GM19193 (cell line): ENCODE measurements around the gene TRDMT1.

Experiments used
- POLR2A ChIP-seq: IDR thresholded peaks from 4 replicates; pipeline ENCODE4 v1.6.1; 2011; ENCODE audit not compliant: insufficient read depth, insufficient read length; ENCODE audit errors: extremely low read depth

The TRDMT1 gene

DNA sequence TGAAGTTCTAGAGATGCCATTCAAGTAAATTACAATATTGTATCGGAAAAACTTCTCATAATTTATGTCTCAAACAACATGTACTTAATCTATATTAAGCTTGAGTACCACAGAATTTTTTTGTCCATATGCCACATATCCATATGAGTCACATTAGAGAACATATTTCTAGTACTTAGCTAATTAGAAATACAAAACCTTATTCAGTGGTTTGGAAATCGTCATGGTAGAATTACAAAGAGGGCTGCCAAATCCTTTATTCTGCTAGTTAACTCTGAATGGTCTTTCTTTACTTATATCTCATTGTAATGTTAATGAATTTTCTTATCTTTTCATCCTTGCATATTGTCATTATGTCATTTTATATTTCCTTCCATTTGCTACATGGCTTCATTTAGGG lies 17.6 kb upstream of the TRDMT1 start:
- TF ChIP-seq POLR2A = no peak

- TF ChIP-seq POLR2A = no peak
These were observed 16.3 kb upstream of the TRDMT1 start for GRCh38 chr10:17217631-17218232.

GRCh38 chr10:17216901-17217395 lies 15.5 kb upstream of the TRDMT1 start:
- TF ChIP-seq POLR2A = no peak

DNA sequence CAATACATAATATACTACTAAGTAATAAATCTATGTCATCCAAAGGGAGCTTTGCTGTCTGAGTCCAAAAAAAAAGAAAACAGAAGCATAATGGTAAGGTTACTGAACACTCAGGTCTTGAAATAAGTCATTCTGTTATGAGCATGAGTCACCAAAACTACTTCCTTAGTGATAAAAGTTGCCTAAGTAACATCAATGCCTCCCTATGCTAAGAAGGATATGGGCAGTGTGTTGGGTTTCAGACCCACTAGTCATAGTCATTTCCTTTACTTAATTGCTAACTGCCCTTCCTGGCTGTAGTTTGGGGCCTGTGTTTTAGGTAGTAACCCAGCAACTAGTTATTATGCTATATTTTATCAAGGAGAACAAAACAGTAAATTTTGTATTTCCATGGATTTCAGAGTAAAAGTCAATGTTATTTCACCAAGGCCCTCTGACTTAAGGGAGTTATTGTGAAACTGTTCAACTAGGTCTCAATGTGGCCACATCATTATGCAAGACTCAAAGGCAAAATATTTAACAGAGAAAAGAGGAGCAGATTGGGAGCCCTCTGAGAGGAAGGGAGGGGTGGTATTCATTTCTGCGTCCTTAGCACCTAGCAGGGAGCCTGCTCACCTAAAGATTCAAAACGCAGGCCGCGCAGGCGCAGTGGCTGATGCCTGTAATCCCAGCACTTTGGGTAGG lies 14.9 kb upstream of the TRDMT1 start:
- no peak for TF ChIP-seq POLR2A

DNA sequence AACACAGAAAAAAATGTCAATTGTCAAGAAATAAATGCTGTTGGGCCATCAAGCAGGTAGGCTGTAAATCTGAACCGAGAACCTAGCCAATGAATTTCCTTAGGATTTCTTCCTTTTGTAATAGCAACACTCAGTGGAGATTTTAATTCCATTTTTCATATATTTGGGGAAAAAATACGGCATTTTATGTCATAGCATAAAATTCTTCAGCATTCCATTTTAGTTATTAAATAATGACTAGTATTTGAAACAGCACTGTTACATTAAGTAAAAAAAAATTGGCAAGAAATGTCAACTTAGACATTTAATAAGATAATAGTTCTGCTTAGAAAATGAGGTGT lies 14.3 kb upstream of the TRDMT1 start:
- TF ChIP-seq POLR2A = no peak

DNA sequence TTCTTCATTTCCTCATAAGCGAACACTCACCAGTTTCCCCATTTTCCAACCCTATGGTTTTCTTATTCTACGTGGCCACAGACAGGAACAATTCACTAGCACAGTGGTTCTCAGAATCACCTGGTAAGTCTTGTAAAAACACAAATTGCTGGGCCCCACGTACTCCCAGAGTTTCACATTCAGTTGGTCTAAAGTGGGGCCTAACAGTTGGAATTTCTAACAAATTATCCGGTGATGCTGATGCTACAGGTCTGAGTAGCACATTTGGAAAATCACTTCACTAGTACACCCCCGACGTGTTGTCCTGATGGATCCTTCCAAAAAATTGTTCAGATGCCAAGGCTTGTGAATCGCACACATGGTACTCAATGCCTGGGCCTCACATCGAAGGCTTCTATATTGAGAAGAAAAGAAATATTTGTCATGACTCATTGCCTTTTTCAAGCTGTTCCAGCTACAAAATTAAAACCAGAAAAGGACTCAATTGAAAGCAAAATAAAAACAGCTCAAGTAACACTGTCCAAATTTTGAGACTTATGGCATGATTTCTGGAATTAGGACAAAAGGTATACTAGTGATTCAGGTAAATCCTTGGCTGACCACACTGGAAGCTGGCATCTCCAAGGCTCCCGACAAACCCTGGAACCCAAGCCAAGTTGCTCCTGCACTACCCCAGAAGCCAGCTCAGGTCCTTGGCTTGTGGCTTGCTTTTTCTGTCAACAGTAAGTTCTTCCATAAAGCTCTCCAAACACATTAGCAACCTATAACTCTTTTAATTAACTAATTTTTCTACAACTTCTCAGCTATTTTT lies 13.7 kb upstream of the TRDMT1 start:
- TF ChIP-seq POLR2A = no peak

DNA sequence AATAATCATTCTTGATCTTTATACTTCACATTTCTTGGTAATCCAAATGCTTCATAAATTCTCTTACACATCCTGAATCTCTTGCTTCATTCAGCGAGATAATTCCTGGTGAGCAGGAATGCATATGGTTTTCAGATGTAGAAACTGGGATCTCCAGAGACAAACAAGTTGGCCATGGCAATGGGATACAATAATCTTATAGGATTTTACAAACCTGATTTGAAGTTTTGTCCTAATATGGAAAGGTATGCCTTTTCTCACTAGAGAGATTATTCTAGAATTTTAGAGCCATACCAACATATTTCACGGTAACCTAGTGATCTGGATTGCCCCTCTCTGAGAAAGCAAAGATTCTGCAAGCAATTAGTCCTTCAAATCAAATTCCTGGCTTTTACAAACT lies 13.1 kb upstream of the TRDMT1 start:
- TF ChIP-seq POLR2A = no peak

DNA sequence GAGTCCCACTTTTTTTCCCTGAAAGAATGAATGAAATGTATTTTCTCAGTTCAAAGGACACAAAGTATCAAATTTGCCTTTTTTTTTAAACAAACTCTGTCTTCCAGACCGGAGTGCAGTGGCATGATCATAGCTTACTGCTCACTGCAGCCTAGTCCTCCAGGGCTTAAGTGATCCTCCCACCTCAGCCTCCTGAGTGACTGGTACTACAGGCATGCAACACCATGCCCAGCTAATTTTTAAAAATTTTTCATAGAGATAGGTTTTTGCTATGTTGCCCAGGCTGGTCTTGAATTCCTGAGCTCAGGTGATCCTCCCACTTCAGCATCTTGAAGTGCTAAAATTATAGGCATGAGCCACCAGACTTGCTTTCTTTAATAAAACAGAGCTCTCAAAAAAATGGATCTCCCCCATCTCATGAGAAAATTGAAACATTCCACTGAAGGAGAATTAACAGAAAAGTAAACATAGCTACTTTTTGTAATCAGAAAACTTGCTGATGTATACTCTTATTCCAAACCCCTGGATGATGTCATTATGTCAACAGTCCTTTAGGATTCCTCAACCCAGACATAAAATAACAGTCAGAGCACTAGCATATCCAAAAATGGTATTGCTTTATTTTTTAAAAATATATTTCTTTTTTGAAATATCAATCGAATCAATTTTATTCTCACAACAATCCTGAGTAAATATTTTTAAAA lies 12.3 kb upstream of the TRDMT1 start:
- no peak for TF ChIP-seq POLR2A

GRCh38 chr10:17212802-17213221 lies 11.3 kb upstream of the TRDMT1 start:
- TF ChIP-seq POLR2A = no peak

GRCh38 chr10:17210361-17210760 lies 8.9 kb upstream of the TRDMT1 start:
- TF ChIP-seq POLR2A = no peak

DNA sequence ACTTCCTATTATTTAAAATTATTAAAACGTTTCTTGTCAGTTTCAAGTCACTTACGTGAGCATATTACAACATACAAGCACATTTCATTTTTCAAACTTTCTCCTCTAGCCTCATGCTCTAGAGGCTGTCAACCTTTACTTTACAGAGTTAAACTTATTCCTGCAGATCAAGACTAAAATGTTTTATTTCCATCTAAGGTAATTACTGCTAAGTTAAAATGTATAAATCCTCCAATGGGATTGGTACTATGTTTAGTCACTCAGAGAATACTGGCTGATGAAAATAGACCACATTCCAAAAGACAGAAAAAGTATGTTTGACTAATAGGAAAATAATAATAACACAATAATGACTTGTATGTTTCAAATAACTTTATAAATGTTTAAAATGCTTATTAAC lies 8.4 kb upstream of the TRDMT1 start:
- TF ChIP-seq POLR2A = no peak

- no peak for TF ChIP-seq POLR2A
These were observed 7.8 kb upstream of the TRDMT1 start for GRCh38 chr10:17209302-17209701.

GRCh38 chr10:17208476-17208875 lies 7.0 kb upstream of the TRDMT1 start:
- TF ChIP-seq POLR2A = no peak

- TF ChIP-seq POLR2A = no peak
These were observed 4.8 kb upstream of the TRDMT1 start for GRCh38 chr10:17206210-17206709.

- TF ChIP-seq POLR2A = no peak
These were observed 1.9 kb upstream of the TRDMT1 start for GRCh38 chr10:17203416-17203815.
